22Rv1 (cell line): ENCODE measurements around the gene SIX6.

ENCODE experiments used
- H3K27ac ChIP-seq: fragments of 450-650 bp; 2 replicates; pipeline ENCODE4 v1.5.1; 2017
- ZFX ChIP-seq: fragments of 450-650 bp; IDR thresholded peaks from 2 replicates; pipeline ENCODE4 v1.6.1; 2017; ENCODE audit warnings: antibody characterized with exemption, borderline replicate concordance
- TF ChIP-seq, protein P1 (sequence below): fragments of 450-650 bp; IDR thresholded peaks from 2 replicates; pipeline ENCODE4 v1.5.1; 2017; ENCODE audit warnings: mild to moderate bottlenecking

Gene SIX6

DNA sequence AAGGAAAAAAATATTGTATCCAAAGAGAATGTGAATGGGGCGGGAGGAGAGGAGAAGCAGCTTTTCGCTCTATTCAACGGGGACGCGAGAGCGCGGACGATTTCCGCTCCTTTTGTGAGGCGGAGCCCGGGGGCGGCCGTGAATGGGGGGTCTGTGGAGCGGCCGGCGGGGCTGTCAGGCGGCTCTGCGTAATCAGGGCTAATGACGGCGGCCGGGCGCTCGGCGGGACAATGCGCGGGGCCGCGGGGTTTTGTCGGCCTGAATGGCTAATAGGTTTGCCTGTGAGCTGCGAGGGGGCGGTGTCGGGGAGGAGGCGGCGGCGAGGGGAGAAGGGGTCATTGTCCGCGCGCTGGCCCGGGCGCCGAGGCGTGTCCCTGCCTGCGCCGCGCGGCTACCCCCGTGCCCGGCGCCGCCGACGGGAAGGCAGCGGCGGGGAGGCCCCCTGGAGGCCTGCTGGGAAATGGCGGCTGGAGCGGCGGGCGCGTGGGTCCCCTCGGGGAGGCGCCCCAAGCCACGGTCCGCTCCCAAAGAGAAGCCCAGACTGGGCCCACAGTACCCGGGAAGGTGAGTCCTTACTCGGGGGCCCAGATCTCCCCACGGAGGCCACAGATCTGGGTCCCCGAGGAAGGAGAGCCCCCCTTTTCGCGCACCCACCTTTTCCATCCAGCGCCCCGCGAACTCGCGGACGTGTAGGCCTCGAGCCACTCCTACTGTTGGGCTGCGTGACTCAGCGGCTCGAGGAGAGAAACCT, 6.0 kb downstream of the SIX6 start:
- TF ChIP-seq ZFX = no peak
- TF ChIP-seq, protein P1, sequence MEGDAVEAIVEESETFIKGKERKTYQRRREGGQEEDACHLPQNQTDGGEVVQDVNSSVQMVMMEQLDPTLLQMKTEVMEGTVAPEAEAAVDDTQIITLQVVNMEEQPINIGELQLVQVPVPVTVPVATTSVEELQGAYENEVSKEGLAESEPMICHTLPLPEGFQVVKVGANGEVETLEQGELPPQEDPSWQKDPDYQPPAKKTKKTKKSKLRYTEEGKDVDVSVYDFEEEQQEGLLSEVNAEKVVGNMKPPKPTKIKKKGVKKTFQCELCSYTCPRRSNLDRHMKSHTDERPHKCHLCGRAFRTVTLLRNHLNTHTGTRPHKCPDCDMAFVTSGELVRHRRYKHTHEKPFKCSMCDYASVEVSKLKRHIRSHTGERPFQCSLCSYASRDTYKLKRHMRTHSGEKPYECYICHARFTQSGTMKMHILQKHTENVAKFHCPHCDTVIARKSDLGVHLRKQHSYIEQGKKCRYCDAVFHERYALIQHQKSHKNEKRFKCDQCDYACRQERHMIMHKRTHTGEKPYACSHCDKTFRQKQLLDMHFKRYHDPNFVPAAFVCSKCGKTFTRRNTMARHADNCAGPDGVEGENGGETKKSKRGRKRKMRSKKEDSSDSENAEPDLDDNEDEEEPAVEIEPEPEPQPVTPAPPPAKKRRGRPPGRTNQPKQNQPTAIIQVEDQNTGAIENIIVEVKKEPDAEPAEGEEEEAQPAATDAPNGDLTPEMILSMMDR = peak; percentile 84
- H3K27ac ChIP-seq = no peak overlapping the region

DNA sequence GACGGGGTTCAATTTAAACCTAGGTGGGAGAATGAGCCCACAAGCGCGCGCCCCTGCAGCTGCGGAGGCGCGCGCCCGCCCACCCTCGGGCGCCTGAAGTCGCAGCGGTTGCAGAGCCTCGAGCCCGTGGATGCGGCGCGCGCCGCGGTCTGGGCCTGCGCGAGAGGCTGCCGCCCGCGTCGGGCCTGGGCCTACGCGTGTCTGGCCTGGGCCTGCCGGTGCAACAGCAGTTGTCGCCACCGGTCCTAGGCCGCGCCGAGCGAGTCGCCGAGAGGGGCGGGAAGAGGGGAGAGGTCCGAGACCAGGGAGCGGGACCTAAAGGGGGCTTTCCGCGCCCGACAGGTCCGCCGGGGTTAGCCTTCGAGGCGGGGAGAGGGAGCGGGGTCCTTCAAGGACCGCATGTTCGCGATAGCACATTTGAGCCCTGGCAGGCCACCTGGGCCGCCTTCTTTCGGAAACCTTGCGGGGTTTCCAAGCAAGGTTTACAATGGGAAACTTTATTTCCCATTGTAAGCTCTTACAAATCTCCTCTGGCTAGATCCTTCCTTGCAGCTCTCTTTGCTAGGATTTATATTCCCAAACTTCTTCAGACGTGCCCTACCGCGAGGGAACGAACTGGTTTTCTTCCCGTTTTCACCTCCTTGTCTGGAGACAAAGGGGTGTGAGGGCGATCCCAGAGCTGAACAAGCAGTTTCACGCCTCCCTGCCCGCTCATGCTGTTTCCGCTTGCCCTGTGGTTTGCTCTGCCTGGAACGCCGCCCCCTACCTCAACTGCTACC, 6.8 kb downstream of the SIX6 start:
- H3K27ac ChIP-seq = no peak overlapping the region
- TF ChIP-seq, protein P1 = no peak

DNA sequence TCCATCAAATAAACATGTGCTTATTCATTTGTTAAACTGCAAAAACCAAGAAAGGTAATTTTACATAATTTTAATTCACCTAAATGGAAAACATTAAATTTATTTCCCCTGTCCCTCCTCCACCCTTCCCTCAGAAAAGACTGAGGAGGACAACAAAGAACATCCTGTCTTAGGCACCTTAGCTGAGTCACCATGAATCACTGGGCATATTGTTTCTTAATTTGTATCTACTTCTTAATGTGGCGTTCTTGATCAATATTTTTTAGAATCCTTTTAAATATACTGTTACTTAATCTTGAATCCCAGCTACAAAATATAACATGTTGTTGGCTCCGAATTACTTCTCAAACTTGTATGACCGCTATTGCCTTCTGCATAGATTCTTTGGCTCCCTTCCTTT, 23.5 kb downstream of the SIX6 start:
- H3K27ac ChIP-seq = no peak overlapping the region
- no peak for TF ChIP-seq ZFX

DNA sequence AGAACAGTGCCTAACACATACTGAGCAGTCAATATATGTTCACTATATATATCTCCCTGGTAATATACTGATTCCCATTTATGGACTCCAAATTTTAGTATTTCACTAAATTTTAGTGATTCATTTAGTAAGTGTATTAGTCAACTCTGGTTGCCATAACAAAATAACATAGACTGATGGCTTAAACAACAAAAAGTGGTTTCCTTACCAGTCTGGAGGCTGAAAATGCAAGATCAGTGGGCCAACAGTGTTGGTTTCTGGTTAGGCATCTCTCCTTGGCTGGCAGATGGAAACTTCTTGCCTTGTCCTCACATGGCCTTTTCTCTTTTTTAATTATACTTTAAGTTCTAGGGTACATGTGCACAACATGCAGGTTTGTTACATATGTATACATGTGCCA, 28.7 kb downstream of the SIX6 start:
- no peak overlapping the region for H3K27ac ChIP-seq
- no peak for TF ChIP-seq ZFX
- TF ChIP-seq, protein P1 = no peak

DNA sequence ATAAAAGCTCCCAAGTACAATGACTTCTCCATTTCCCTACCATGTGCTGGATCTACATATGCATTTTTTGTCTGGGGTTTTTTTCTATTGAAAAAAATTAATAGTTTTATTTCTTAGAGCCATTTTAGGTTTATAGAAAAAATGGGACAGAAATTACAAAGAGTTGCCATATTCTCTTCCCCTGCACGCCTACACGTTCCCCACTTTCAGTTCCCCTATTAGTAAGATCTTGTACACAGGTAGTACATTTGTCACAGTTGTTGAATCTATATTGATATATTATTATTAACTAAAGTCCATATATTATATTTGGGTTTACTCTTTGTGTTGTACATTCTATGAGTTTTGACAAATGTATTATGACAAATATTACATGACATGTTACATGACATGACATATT, 35.7 kb downstream of the SIX6 start:
- no peak for TF ChIP-seq ZFX
- TF ChIP-seq, protein P1 = no peak
- no peak overlapping the region for H3K27ac ChIP-seq

DNA sequence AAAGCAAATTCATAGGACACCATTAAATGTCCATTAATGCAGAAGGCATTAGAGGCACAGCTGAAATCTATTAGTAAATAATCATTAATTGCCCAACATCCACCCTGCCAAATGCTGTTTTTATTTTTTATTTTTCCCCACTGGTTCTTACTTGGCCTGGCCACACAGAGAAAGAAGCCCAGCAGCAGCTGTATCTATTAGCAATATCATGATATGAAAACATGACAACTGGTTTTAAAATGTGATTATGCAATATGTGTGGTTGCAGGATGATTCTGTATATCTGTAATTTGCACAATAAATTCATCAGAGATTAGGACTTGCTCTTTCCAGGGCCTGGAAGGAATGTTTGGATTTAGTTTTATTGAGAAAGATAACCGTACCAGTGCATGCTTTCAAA, 44.9 kb downstream of the SIX6 start:
- TF ChIP-seq, protein P1 = no peak
- TF ChIP-seq ZFX = no peak

DNA sequence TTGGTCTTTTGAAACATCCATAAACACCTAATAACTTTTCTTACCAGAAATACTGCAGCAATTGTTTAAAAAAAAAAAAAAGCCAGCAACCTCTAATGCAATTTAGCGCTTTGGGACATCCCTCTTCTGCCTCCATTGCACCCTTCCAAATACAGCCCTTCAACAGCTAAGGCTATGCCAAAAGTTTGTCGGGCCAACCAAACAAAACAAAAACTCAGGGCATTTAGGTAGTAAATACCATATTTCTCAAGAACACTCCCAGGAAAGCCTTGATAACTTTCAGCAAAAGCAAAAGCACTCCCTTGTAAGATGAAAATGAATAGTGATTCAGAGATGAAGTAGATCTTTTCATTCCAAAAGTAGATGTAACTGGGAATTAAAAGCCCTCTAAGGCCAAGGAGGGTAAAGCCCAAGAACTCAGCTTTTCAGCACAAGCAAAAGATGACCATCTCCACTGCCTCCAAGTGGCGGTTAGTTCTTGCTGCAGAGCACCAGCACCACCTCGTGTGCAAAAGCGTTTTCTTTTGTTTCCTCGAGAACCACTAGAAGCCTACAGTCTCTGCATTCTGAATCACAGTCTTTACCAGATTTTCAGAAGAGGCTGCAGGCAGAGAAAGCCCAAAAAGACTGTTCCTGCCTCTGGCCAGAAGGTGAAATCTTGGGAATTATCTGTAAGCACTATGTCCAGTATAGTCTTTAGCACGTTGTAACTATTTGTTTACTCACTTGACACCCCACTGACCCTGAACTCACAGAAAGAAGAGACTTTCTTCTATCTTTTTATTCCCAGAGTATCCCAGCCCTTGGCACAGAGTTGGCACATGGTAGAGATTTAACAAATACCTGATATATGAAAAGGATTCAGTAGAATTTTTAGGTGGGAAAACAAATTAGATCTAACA, 53.1 kb downstream of the SIX6 start:
- TF ChIP-seq, protein P1 = peak; percentile 90
- no peak for TF ChIP-seq ZFX

More for the DNA sequence above, 44.9 kb downstream of the SIX6 start:
- no peak overlapping the region for H3K27ac ChIP-seq

More for the DNA sequence above, 53.1 kb downstream of the SIX6 start:
- no peak overlapping the region for H3K27ac ChIP-seq
